ENCODE data around the gene KNDC1. TPM values are rescaled to one million over a fixed set of nuclear protein-coding genes. Genes with fewer than 3 reads are reported as not detected.
"Not testable (repeated sequence)": the region's sequence is repeated elsewhere in the genome, so short reads cannot be mapped to it uniquely, and the experiment has no call there.

Gene KNDC1, protein sequence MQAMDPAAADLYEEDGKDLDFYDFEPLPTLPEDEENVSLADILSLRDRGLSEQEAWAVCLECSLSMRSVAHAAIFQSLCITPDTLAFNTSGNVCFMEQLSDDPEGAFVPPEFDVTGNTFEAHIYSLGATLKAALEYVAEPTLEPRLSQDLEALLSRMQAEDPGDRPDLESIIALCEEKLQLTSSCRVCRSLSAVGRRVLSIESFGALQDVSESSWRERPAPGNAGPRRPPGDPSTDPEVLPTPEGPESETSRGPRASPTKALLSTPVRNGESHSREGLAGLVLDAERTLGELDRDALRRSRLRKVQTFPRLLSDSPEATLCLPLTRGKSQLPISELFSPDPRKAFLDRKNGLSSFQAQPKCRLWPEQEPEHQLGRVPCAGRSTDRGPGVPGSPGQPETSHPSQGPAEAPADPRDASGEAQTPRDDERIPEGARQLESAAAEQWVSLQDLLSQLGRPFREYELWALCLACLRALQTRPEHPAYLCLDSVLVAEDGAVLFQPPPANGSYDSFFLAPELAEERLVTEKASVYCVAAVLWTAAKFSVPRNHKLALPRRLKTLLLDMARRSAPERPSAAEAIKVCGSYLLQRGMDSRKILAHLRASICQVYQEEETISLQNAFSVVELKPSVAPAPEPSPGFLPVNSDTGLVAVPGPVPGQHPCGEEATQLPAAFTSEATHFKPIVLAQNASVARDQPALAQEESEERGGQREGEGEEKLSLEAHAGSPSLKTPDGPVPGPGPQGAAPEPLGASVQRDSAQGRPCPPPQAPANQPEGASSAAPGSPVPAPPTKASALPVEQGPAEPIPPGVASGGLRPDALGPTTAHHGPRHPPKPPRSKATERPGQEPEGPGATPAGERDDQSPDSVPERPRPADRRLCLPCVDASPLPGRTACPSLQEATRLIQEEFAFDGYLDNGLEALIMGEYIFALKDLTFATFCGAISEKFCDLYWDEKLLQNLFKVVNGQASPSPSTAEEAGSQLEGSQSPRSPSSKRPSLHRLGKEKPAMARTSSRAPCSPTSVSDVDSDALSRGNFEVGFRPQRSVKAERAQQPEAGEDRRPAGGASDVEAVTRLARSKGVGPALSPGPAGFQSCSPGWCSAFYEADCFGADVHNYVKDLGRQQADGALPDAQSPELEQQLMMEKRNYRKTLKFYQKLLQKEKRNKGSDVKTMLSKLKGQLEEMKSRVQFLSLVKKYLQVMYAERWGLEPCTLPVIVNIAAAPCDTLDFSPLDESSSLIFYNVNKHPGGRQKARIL (N-terminal part only)
- polyA plus RNA-seq (2013, experiment 1 of 2), result 0.07 TPM
- 0.12 TPM for polyA plus RNA-seq (2013, experiment 2 of 2)

DNA sequence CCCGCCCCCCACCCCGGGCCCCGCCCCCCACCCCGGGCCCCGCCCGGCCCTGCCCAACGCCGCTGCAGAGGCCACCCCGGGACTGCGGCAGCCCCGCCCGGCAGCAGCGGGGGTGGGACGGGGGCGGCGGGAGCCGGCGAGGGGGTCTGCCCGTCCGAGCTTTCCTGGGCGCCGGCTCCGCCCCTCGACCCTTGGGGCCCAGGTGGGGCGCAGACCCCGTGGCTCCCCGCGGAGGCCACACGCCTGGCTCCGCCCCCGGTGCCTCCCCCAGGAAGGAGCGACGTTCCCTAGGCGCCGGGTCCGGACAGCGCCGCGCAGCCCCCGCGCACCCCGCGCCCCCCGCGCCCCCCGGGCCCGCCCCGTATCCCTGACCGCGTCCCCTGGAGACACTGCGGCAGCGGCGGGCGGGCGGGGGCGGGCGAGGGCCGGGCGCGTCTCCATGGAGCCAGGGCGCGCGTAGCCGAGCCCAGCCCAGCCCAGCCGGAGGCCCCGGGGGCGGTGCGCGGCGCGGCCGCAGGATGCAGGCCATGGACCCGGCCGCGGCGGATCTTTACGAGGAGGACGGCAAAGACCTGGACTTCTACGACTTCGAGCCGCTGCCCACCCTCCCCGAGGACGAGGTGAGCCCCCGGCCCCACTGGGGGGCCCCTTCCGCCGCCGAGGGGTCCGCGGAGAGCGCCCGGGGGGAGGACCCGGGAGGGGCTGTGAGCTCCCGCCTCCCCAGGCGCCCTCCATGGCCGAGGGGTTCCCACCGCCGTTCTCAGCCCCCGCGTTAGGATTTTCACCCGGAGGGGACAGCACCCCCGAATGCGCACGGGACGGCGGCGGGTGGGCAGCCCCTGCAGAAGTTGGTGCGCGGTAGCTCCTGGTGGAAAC lies at the start of gene KNDC1:
TSS of gene KNDC1 (plus strand) at position 270 of the 876 bp plus-strand sequence. CDS start at position 519, 249 bp downstream.
- Histone ChIP-seq H3K79me1 (replicated peaks; ENCODE audit: low read length, poor library complexity, severe bottlenecking) (no peaks in the 10 kb centered on the region), H3K18ac (ENCODE audit: low read depth in 1 of 2, low read length in 2 of 2) (no peak within 1 kb of the TSS), H2BK120ac (ENCODE audit: low read depth, low read length) (no peak within 1 kb of the TSS), H3K4me2 (ENCODE audit: low read length, poor library complexity, severe bottlenecking) (peak within 1 kb of the TSS; percentile 83), H3K9me3 (ENCODE audit: control insufficient read depth, low read length) (no peaks in the 10 kb centered on the region), H2AFZ (ENCODE audit: low read depth, low read length) (no peak within 1 kb of the TSS), H3K9ac (ENCODE audit: low read length) (peak within 1 kb of the TSS; percentile 38), H4K91ac (ENCODE audit: low read length) (no peak within 1 kb of the TSS), H2BK12ac (ENCODE audit: low read length in 2 of 2) (no peak within 1 kb of the TSS), H2BK5ac (ENCODE audit: low read depth, low read length, poor library complexity, severe bottlenecking) (no peak within 1 kb of the TSS), H3K23ac (ENCODE audit: low read length in 2 of 2) (no peak within 1 kb of the TSS), H3K14ac (ENCODE audit: low read length in 2 of 2) (peak within 1 kb of the TSS in 1 of 2 experiments; percentile 31), H3K4ac (ENCODE audit: low read depth in 1 of 2, low read length in 2 of 2) (no peak within 1 kb of the TSS), H2AK5ac (ENCODE audit: low read length, severe bottlenecking) (no peak within 1 kb of the TSS), H2BK15ac (ENCODE audit: low read depth, poor library complexity, severe bottlenecking) (no peak within 1 kb of the TSS), H4K8ac (ENCODE audit: low read length) (no peak within 1 kb of the TSS), H3K27ac (ENCODE audit: low read length, poor library complexity, severe bottlenecking) (no peak within 1 kb of the TSS), H3K4me3 (ENCODE audit: insufficient read depth in 1 of 2, low read depth in 1 of 2, low read length in 2 of 2) (peak within 1 kb of the TSS; percentile 50 to 61), H3K27me3 (ENCODE audit: control insufficient read depth in 1 of 2, insufficient read depth in 1 of 2, low read length in 2 of 2) (peaks cover 44 to 74% of the 10 kb centered on the region in 2 experiments), H3K36me3 (ENCODE audit: control insufficient read depth in 1 of 2, insufficient read depth in 2 of 2, low read depth in 1 of 2, low read length in 2 of 2) (no peaks in the 10 kb centered on the region), H3K4me1 (ENCODE audit: control insufficient read depth, insufficient read depth, low read depth, low read length) (peaks cover 23% of the 10 kb centered on the region)
- WGBS, result under 1% methylated on average over 42 of the region's 108 CpGs
- DNase-seq, result no peak

DNA sequence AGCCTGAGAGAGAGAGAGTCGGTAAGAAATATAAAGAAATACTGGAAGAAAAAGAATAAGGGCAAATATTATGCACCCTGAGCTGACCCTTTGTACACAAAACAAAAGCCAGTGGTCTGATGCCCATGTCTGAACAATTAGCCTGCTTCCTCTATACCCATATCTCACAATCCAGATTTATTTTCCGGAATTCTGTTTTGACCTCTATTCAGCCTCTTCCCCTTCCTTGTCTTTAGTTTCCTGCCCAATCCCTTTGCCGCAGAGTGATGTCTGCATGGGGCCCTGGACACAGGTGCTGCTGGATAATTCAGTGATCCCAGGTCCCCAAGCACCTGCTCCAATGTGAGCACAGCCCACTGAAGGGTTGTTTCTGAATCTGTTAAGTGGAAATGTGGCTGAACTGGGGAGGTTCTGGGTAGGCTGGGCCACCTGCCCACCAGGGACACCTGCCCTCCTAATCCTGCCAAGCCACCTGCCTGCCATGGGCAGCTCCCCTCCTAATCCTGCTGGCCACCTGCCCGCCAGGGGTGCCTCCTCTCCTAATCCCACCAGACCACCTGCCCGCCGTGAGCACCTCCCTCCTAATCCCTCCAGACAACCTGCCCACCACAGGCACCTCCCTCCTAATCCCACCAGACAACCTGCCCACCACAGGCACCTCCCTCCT lies 49.3 kb upstream of the KNDC1 start:
- Histone ChIP-seq H3K23ac (ENCODE audit: low read length in 2 of 2) (no peak overlapping the region), H3K27ac (ENCODE audit: low read length, poor library complexity, severe bottlenecking) (no peak overlapping the region), H3K4me3 (ENCODE audit: insufficient read depth in 1 of 2, low read depth in 1 of 2, low read length in 2 of 2) (no peak overlapping the region), H3K4me1 (ENCODE audit: control insufficient read depth, insufficient read depth, low read depth, low read length) (no peaks in the 10 kb centered on the region), H3K18ac (ENCODE audit: low read depth in 1 of 2, low read length in 2 of 2) (no peak overlapping the region), H3K4ac (ENCODE audit: low read depth in 1 of 2, low read length in 2 of 2) (no peak overlapping the region), H2BK120ac (ENCODE audit: low read depth, low read length) (no peak overlapping the region), H2AK5ac (ENCODE audit: low read length, severe bottlenecking) (no peak overlapping the region), H3K36me3 (ENCODE audit: control insufficient read depth in 1 of 2, insufficient read depth in 2 of 2, low read depth in 1 of 2, low read length in 2 of 2) (no peaks in the 10 kb centered on the region), H4K91ac (ENCODE audit: low read length) (no peak overlapping the region), H3K9me3 (ENCODE audit: control insufficient read depth, low read length) (peaks cover 21% of the 10 kb centered on the region), H2BK5ac (ENCODE audit: low read depth, low read length, poor library complexity, severe bottlenecking) (no peak overlapping the region), H2AFZ (ENCODE audit: low read depth, low read length) (no peak overlapping the region), H3K27me3 (ENCODE audit: control insufficient read depth in 1 of 2, insufficient read depth in 1 of 2, low read length in 2 of 2) (peaks cover 0 to 16% of the 10 kb centered on the region in 2 experiments), H4K8ac (ENCODE audit: low read length) (no peak overlapping the region), H3K79me1 (replicated peaks; ENCODE audit: low read length, poor library complexity, severe bottlenecking) (no peaks in the 10 kb centered on the region), H3K4me2 (ENCODE audit: low read length, poor library complexity, severe bottlenecking) (no peak overlapping the region), H3K9ac (ENCODE audit: low read length) (no peak overlapping the region), H2BK15ac (ENCODE audit: low read depth, poor library complexity, severe bottlenecking) (no peak overlapping the region), H3K14ac (ENCODE audit: low read length in 2 of 2) (no peak overlapping the region), H2BK12ac (ENCODE audit: low read length in 2 of 2) (no peak overlapping the region)
- DNase-seq, result no peak
- 96% methylated on average over 3 of the region's 6 CpGs for WGBS

DNA sequence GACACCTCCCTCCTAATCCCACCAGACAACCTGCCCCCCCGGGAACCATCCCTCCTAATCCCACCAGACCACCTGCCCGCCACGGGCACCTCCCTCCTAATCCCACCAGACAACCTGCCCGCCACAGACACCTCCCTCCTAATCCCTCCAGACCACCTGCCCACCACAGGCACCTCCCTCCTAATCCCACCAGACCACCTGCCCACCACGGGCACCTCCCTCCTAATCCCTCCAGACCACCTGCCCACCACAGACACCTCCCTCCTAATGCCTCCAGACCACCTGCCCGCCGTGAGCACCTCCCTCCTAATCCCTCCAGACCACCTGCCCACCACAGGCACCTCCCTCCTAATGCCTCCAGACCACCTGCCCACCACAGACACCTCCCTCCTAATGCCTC lies 48.4 kb upstream of the KNDC1 start:
- 46% methylated on average over 4 of the region's 7 CpGs for WGBS
- not testable (repeated sequence) for H3K36me3 ChIP-seq (ENCODE audit: control insufficient read depth in 1 of 2, insufficient read depth in 2 of 2, low read depth in 1 of 2, low read length in 2 of 2); H2BK12ac ChIP-seq (ENCODE audit: low read length in 2 of 2); H3K4me1 ChIP-seq (ENCODE audit: control insufficient read depth, insufficient read depth, low read depth, low read length); H3K23ac ChIP-seq (ENCODE audit: low read length in 2 of 2); H3K9ac ChIP-seq (ENCODE audit: low read length); H3K18ac ChIP-seq (ENCODE audit: low read depth in 1 of 2, low read length in 2 of 2); H3K4me3 ChIP-seq (ENCODE audit: insufficient read depth in 1 of 2, low read depth in 1 of 2, low read length in 2 of 2); H3K4me2 ChIP-seq (ENCODE audit: low read length, poor library complexity, severe bottlenecking); H2BK5ac ChIP-seq (ENCODE audit: low read depth, low read length, poor library complexity, severe bottlenecking); H3K4ac ChIP-seq (ENCODE audit: low read depth in 1 of 2, low read length in 2 of 2); H2BK15ac ChIP-seq (ENCODE audit: low read depth, poor library complexity, severe bottlenecking); H3K14ac ChIP-seq (ENCODE audit: low read length in 2 of 2); DNase-seq; H4K8ac ChIP-seq (ENCODE audit: low read length); H3K79me1 ChIP-seq (replicated peaks; ENCODE audit: low read length, poor library complexity, severe bottlenecking); H2AFZ ChIP-seq (ENCODE audit: low read depth, low read length); H3K27ac ChIP-seq (ENCODE audit: low read length, poor library complexity, severe bottlenecking); H2BK120ac ChIP-seq (ENCODE audit: low read depth, low read length); H4K91ac ChIP-seq (ENCODE audit: low read length); H2AK5ac ChIP-seq (ENCODE audit: low read length, severe bottlenecking)
- Histone ChIP-seq H3K27me3 (ENCODE audit: control insufficient read depth in 1 of 2, insufficient read depth in 1 of 2, low read length in 2 of 2) (peaks cover 0 to 15% of the 10 kb centered on the region in 2 experiments), H3K9me3 (ENCODE audit: control insufficient read depth, low read length) (peaks cover 19% of the 10 kb centered on the region)
